ENCODE data around the gene PROX1. TPM values are rescaled to one million over a fixed set of nuclear protein-coding genes. Genes with fewer than 3 reads are reported as not detected.

Gene PROX1
- total and polyA plus RNA-seq, 2 of the 4 experiments (the other 2 are of a cell fraction): under 0.01 to 0.02 TPM

GRCh38 chr1:214085325-214085724, 97.6 kb downstream of the PROX1 start:
- 67% methylated on average over 2 of the region's 2 CpGs; no CpG with 5 or more reads in 1 of the 2 experiments for WGBS, 2 experiments (ENCODE audit: extremely low coverage in 2 of 2, insufficient read length in 1 of 2)

More at GRCh38 chr1:214085325-214085724, 97.6 kb downstream of the PROX1 start:
- no peak overlapping the region for H4K91ac ChIP-seq (ENCODE audit: insufficient read depth, low read depth, low read length)
- H3K9ac ChIP-seq (ENCODE audit: low read depth, low read length): no peak overlapping the region
- H3K18ac ChIP-seq (ENCODE audit: low read depth, low read length): no peak overlapping the region
- H4K20me1 ChIP-seq (ENCODE audit: insufficient read depth, low read length): no peaks in the 10 kb centered on the region
- in situ Hi-C loops (cut with MboI; ENCODE audit: low sequenced_read_pairs) (no loop called here), dilution Hi-C loops (cut with HindIII; ENCODE audit: low sequenced_read_pairs, unreplicated experiment) (no loop called here), intact Hi-C loops (cut with micrococcal nuclease) (no loop called here)
- no peak overlapping the region for H2BK20ac ChIP-seq (ENCODE audit: low read depth, low read length)
- POLR2A ChIA-PET (ENCODE audit: unreplicated experiment): no interaction called here
- H3K23ac ChIP-seq (ENCODE audit: low read depth, low read length): no peak overlapping the region
- no peaks in the 10 kb centered on the region for H3K79me1 ChIP-seq (ENCODE audit: low read depth in 1 of 2, low read length in 2 of 2)
- TF ChIP-seq MAZ (IDR thresholded peaks at IDR 0.05; ENCODE audit: borderline replicate concordance, low read depth, low read length) (no peak), USF2 (IDR thresholded peaks at IDR 0.05; ENCODE audit: low read depth, low read length) (no peak), RCOR1 (IDR thresholded peaks at IDR 0.05; ENCODE audit: insufficient replicate concordance, low read length) (no peak), SMC3 (IDR thresholded peaks at IDR 0.05; ENCODE audit: low read depth, low read length) (no peak)
- no peaks in the 10 kb centered on the region for H3K9me3 ChIP-seq (ENCODE audit: control insufficient read depth, insufficient read depth, low read length)
- H2AFZ ChIP-seq (replicated peaks; ENCODE audit: low read length, poor library complexity): no peak overlapping the region
- no peak overlapping the region for H4K8ac ChIP-seq (ENCODE audit: low read depth in 2 of 2, low read length in 2 of 2)
- H2AK9ac ChIP-seq (replicated peaks; ENCODE audit: low read depth, low read length, poor library complexity): no peak overlapping the region
- DNase-seq (no peak), ATAC-seq (ENCODE audit: low read depth) (no peak)
- no peak overlapping the region for H2BK120ac ChIP-seq (ENCODE audit: low read depth, low read length)
- no peak overlapping the region for H2BK5ac ChIP-seq (ENCODE audit: low read depth, low read length, poor library complexity, severe bottlenecking)
- no peak overlapping the region for H3K14ac ChIP-seq (replicated peaks; ENCODE audit: low read depth, low read length)
- H2AK5ac ChIP-seq (ENCODE audit: low read depth, low read length): no peak overlapping the region
- H3K9me1 ChIP-seq (ENCODE audit: insufficient read depth, low read length): no peaks in the 10 kb centered on the region
- H2BK15ac ChIP-seq (ENCODE audit: low read depth, low read length): no peak overlapping the region
- H3K4me2 ChIP-seq (ENCODE audit: low read depth, low read length): no peak overlapping the region
- no peak overlapping the region for H4K5ac ChIP-seq (ENCODE audit: low read depth, low read length)
- no peak overlapping the region for H3K4ac ChIP-seq (ENCODE audit: low read depth, low read length)
- CTCF ChIA-PET: no interaction called here
- no peaks in the 10 kb centered on the region for H3K4me1 ChIP-seq (ENCODE audit: control insufficient read depth, insufficient read depth, low read length)
- no peaks in the 10 kb centered on the region for H3K27me3 ChIP-seq (ENCODE audit: control insufficient read depth, insufficient read depth, low read length)
- H3K27ac ChIP-seq (ENCODE audit: insufficient read depth, low read length): no peak overlapping the region
- no peak overlapping the region for H3K56ac ChIP-seq (ENCODE audit: extremely low read depth, insufficient read depth, low read length)
- H3K4me3 ChIP-seq (ENCODE audit: insufficient read depth, low read depth, low read length): no peak overlapping the region
- BruUV-seq (replicated peaks): no TSS peak
- no peaks in the 10 kb centered on the region for H3K36me3 ChIP-seq (ENCODE audit: control insufficient read depth, insufficient read depth, low read length)

All from IMR-90 (cell line).